ENCODE data around the gene CHMP5.

CHMP5 gene

DNA sequence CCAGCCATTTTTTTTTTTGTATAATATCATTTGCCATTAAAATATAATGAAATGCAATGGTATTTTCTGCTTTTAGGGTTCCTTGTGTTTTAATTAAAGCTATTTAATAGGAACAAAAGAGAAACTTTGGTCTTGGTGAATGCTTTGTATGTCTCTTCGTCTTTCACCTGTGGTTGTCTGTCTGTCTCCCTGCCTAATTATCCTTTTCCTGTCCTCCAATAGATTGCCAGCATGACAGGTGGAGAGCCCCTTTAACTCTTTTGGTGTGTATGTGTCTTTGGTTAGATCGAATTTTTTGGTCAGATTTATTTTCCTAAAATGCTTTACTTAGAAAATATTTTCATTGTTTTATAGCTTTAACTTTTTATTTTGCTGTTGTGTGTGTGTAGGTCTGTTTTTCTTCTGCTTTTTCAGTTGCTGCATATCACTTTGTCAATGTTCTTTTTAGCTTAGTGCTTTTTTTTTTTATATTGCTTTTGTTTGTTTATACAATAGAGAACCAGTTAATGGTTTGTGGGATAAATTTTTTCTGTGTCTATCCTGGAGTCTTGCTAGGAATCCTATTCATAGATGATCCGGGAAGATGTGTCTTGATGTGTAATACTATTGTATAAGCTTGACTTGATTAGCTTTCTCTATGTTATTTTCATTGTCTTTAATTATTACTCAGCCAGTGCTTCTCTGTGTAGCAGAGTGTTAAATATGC, 8.6 kb downstream of the CHMP5 start:
- no peak for DNase-seq (ENCODE audit: low read depth, low spot score)

DNA sequence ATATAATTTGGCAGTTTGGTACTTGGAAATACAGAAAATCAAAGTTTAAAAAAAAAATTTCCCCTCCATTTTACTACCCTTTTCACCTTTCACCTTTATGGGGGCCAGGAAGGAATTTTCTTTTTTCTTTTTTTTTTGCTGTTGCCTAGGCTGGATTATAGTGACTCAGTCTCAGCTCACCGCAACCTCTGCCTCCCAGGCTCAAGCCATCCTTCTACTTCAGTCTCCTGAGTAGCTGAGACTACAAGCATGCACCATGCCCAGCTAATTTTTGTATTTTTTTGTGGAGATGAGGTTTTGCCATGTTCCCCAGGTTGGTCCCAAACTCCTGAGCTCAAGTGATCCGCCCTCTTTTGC, 9.1 kb downstream of the CHMP5 start:
- no peak for DNase-seq (ENCODE audit: low read depth, low spot score)

DNA sequence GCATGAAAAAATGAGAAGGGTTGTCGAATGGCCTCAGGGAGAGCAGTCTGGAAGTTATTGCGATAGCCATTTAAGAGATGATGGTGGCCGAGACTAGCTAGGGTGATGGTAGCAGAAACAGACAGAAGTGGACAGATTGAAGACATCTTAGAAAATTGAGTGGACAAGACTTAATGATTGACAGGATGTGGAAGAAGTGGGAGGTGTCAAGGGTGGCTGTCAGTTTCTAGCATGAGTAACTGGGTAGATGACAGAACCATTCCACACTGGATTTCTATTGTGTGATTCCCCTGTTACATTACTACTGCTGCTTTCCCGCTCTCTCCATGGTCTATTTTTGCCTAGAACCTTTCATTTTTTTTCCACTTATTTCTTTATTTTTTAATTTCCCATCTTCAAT, 12.6 kb downstream of the CHMP5 start:
- no peak for DNase-seq (ENCODE audit: low read depth, low spot score)

DNA sequence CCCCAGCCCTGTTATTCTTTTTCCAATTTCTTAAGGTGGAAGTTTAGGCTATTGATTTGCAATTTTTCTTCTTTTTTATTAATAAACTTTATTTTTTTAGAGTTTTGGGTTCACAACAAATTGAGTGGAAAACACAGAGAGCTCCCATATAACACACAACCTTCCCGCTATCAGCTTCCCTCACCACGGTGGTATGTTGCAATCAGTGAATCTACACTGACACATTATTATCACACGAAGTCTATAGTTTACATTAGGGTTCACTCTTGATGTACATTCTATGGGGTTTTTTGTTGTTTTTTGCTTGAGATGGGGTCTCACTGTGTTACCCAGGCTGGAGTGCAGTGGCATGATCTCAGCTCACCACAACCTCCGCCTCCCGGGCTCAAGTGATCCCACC, 20.7 kb downstream of the CHMP5 start:
- no peak for DNase-seq (ENCODE audit: low read depth, low spot score)

DNA sequence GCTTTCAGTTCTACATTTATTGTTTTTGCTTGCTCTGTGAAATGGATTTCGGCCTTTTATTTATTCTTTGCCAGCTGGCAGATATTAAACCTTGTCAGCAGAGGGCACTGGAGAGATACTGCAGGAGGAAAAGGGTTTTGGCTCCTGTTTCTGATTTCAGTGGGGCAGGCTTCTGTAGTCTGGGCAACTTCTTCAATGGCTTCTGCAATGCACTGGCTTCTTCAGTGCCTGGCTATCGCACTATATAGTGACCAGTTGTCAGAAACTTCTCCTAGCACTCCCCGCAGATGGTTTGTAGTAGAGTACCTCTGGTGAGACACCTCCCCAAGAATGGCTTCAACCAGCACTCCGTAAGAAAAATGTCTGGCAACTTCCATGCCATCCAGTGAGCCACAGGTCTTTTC, 22.2 kb downstream of the CHMP5 start:
- no peak for DNase-seq (ENCODE audit: low read depth, low spot score)

DNA sequence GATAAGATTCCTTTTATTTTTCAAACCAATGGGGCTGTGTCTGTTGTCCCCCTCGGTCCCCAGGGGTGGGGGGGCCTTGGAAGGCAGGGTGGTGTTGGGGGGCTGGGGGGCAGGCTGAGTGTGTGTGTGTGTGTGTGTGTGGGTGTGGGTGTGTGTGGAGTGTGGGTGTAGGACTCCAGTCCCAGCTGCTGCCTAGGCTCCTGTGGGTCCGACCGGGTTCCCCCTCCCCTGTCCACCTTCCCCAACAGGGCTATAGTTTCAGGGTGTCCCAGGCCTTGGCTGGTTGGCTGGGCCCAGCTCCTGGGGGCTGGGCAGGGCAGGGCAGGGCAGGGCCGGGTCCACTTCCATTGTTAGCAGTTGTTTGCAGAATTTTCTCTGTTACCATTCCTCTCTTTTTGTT, 23.4 kb downstream of the CHMP5 start:
- no peak for DNase-seq (ENCODE audit: low read depth, low spot score)

DNA sequence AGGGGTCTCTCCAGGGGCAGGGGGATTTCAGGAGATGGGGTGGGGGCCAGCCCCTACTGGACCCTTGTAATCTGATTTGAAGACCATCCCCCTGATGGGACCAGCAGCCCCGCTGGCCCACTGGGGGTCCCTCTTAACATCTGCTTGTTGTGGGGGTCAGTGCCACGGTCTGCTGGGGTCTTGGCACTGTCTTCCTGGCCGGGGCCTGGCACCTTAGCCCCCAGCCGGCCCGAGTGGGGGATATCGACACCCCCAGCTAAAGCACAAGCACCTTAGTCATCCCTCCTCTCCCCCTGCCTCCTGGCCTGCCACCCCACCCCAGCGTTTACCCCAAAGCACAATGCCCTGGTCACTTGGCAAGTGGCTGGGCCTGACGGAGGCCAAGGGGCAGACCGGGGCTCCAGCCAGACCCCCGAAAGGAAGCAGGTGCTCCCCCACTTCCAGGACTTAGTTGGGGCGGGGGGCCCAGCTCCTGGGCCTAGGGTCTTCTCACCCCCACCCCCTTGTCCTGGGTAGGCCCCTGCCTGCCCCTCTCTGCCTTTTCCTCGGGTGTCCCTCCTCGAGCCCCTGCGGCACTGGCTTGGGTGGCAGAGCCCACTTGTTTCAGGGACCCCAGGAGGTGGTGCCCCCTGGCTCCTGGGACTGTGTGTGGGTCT, 24.1 kb downstream of the CHMP5 start:
- no peak for DNase-seq (ENCODE audit: low read depth, low spot score)

DNA sequence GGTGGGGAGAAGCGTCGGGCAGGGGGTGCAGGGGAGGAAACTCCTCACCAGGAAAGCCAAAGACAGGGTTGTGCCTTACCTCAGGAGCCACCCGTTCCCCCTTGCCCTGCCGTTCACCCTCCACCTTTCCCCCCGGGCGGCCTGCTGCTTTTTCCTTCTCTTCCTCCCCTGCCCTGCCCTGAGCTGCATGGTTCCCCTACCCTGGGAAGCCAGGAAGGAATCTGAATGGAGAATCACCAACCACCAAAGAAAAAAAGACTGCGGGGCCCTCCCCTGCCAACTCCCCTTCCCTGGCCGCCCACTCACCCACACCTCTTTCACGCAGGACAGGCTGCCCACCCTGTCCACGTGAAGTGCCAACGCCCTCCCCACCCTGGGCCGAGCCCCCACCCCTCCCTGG, 24.6 kb downstream of the CHMP5 start:
- DNase-seq (ENCODE audit: low read depth, low spot score): no peak

DNA sequence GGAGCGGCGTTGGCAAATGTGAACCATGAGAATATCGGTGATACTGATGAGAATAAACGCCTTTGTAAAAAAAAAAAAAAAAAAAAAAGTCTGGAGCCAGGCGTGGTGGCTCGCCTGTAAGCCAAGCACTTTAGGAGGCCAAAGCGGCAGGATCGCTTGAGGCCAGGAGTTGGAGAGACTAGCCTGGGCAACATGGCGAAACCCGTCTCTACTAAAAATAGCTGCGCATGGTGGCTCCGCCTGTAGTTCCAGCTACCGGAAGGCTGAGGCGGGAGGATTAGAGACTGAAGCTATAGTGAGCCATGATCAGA, 25.0 kb downstream of the CHMP5 start:
- DNase-seq (ENCODE audit: low read depth, low spot score): no peak

DNA sequence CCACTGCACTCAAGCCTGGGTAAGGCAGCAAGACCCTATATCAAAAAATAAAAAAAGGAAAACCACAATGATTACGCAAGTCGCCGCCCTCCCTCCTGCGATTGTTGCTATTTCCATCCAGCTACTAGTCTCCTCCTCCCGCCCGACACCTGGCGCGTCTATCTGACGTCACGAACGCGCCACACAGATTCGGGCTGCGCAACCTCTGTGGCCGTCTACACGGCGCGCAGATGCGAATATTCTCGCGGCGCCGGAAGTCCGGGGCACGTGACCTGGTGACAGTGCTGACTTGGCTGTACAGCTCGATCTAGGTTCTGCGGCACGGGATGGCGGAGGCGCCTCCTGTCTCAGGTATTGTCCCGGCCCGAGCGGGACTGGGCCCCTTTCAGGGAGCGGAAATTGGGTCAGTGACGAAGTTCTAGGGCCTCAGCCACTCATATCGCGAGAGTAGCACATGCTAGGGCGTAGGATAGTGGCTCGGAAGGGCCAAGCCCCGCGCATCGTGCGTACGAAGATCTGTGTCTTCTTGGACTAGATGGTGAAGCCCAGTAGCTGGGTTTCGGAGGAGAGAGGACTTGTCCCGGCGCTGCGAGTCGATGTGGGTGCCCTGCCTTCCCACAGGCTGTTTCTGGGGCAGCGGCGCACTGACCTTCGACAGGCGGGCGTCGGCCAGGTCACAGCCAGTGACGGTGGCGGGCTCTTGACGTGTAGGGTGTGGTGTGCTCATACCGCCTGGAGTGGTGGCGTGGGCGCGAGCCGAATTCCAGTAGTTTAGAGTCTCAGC, 25.6 kb downstream of the CHMP5 start, which contains the start of gene NFX1:
Gene NFX1 (plus strand): TSS at position 270 of the 784 bp plus-strand sequence. CDS start 57 bp downstream, at position 327.
- DNase-seq (ENCODE audit: low read depth, low spot score): peak; percentile 91

DNA sequence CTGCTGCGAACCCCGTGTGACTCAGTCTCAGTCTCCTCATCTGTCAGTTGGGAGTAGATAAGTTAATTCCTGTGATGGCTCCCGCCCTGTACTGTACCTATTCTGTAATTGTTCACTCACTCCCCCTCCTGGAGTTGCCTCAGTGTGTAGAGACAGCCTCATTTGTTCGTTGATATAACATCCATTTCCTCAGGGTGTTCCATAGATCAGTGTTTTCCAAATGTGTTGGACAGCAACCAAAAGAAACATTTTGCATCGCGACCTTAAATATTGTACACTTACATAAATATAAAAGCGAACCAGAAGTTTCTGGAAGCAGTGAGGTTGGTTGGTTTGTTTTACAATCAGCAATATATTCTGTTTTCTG, 26.2 kb downstream of the CHMP5 start:
- no peak for DNase-seq (ENCODE audit: low read depth, low spot score)

DNA sequence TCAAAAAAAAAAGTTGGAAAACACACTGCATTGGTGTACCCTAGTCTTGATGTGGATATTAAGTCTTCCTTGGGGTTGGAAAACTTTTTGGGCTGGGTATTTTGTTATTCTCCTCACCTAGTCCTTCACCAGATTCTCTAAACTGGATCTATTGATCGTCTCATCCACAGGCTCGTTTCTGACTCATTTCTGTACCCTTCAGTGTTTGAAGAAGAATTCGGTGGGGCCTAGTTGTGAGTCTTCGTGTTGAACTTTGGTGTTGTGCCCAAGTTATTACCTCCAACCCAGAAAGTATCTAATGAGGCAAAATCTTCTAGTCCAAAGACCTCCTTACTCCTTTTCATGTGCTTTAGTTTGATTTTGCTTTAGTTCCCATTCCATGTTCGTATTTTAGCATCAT, 27.1 kb downstream of the CHMP5 start:
- DNase-seq (ENCODE audit: low read depth, low spot score): no peak

DNA sequence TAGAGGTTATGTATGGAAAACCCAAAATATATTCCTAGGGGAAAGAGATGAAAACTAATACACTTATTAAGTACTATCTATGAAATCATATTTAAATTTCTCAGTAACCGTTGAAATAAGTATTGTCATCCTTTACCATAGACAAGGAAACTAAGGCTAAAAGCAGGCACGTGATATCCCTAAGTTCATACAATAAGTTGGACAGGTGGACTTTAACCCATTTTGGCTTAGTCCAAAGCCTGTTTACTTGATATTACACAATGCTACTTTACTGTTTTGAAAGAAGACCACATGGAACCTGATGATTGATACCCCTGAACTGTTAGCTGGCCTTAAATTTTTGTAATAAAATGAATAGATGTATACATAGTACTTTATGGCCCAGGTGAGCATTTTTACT, 28.9 kb downstream of the CHMP5 start:
- DNase-seq (ENCODE audit: low read depth, low spot score): no peak

DNA sequence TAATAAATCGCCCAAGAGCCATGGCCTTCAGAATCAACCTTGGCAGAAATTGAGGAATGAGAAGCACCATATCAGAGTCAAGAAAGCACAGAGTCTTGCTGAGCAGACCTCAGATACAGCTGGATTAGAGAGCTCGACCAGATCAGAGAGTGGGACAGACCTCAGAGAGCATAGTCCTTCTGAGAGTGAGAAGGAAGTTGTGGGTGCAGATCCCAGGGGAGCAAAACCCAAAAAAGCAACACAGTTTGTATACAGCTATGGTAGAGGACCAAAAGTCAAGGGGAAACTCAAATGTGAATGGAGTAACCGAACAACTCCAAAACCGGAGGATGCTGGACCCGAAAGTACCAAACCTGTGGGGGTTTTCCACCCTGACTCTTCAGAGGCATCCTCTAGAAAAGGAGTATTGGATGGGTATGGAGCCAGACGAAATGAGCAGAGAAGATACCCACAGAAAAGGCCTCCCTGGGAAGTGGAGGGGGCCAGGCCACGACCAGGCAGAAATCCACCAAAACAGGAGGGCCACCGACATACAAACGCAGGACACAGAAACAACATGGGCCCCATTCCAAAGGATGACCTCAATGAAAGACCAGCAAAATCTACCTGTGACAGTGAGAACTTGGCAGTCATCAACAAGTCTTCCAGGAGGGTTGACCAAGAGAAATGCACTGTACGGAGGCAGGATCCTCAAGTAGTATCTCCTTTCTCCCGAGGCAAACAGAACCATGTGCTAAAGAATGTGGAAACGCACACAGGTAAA, 30.0 kb downstream of the CHMP5 start:
- DNase-seq (ENCODE audit: low read depth, low spot score): no peak

DNA sequence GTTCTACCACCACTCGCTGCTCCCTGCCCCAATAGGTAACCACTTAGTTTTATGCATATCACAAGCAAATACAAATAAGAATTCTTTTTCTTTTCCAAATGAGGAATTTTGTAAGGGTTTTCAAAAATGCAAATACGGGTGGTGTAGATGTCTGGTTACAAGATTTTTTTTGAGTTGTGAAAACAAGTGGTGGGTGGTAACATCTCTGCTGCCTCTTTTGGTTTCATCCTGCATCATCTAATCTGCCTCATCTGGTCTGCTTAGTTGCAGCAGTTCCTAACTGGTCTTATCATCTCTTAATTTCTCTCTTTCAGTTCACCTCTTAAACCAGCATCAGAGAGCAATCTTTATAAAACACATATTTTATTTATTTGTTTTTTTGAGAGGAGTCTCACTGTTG, 30.7 kb downstream of the CHMP5 start:
- no peak for DNase-seq (ENCODE audit: low read depth, low spot score)

DNA sequence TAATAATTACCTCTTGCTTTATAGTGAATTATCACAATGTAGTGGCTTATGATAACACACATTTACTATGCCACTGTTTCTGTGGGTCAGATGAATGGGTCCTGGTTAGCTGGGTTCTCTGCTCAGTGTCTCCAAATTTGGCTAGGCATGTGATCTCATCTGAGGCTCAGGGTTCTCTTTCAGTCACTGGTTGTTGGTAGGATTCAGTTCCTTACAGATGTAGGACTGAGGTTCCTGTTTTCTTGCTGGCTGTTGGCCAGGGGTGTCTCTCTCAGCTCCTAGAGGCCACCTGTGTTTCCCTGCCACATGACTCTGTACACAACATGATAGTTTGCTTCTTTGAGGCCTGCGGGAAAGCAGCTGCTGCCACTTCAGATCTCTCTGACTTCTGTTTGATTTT, 32.6 kb downstream of the CHMP5 start:
- no peak for DNase-seq (ENCODE audit: low read depth, low spot score)

DNA sequence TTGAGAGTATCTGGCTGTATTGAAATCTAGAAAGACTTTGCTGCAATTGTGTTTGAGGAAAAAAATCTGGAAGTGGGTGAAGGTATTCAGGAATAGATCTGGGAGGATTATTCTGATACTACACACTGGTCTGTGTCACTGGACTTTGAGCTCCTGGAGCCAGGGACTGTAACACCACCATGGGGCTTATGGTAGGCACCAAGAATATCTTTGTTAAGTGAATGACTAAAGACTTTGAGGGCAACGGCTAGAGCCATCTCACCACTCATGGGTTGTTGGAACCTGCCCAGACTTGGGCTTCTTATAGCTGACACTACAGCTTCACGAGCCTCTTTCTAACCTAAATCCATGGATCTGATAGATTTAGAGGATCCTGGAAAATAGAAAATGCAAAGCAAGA, 35.7 kb downstream of the CHMP5 start:
- no peak for DNase-seq (ENCODE audit: low read depth, low spot score)

DNA sequence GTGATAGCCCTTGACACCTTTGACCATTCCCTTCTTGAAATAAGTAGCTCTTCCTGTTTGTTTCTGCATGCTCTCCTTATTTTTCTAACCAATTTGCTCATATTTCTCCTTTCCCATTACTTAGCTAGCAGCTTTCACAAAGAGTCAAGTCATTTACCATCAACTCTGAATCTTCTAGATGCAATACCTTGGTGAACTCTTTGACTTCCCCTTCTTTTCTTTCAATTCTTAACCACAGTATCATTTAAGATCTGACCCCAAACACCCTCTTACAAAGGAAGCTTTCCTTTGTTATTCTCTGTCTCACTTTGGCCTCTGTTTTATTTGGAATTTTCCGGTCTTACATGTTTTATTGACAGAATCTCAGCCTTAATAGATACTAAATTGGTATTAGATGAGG, 39.5 kb downstream of the CHMP5 start:
- DNase-seq (ENCODE audit: low read depth, low spot score): no peak

DNA sequence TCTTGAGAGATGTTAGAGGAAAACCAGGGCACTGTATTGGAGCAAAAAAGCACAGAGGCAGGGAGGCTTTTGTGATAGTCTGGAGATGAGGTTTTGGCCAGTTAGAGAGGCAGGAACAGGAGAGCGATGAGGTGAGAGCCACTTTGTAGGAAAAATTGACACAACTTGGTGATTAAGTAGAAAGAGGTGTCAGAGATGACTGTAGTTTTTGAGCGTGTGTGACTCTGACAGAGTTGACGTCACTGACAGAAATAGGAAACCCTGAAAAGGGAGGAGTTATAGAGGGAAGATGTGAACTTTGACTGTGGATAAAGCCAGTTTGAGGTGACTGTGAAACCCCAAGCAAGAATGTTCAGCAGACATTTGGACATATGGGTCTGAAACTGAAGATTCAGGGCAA, 41.2 kb downstream of the CHMP5 start:
- DNase-seq (ENCODE audit: low read depth, low spot score): no peak

DNA sequence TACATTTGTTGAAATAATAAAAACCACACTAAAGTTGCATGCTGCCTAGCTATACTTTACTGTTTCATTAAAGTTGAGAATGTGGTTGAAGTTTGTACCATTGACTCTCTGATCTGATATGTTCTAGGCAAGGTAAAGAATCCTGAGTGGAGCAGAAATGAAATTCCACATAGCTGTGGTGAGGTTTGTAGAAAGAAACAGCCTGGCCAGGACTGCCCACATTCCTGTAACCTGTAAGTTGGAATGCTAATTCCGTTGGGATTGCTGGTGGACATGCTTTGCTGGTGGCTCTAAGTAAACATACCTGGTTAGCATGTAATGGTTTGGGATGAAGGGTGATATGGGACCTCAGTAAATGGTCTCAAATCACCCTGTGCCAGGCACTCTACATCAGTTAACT, 42.2 kb downstream of the CHMP5 start:
- no peak for DNase-seq (ENCODE audit: low read depth, low spot score)

DNA sequence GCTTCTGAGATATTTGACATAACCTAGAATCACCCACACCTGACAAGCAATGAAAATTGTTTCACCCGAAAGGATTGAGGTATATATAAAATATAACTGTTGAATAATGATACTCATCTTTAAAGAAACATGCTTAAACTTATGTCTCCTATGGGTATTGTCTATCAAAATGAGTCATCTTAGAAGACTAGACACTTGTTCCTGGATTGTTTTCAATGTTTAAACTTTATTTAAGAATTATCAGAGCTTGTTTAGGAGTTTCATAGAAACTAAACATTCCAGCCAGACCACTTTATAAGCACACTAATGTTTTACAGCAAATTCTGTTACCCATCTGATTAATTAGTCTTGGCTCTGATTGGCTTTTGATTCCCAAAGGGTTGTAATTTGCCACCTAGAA, 45.1 kb downstream of the CHMP5 start:
- no peak for DNase-seq (ENCODE audit: low read depth, low spot score)

DNA sequence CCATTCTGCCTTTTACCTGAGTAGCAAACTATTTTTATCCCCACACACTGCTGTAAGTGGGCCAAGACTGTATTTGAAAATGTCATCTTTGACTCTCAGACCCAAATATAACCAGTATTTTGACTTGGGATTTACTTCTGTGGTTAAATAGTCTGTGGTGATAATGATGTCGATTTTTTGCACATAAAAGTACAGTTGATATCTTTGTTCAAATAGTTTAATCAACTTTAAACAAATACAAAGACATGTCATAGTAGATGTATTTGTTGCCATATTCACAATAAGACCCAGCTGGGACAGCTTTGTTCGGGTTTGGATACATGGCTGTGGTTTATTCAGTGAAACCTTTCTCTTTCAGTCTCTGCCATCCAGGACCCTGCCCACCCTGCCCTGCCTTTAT, 45.9 kb downstream of the CHMP5 start:
- DNase-seq (ENCODE audit: low read depth, low spot score): no peak
